Measurements from ENCODE around the gene EXOC4. TPM values are rescaled to one million over a fixed set of nuclear protein-coding genes. Genes with fewer than 3 reads are reported as not detected.

Gene EXOC4
- total RNA-seq, 4 donors from 2014 or later, result 30.7 to 62.4 (median 40.4) TPM

GRCh38 chr7:133789974-133790373 lies 537.1 kb downstream of the EXOC4 start:
- 78 to 89% methylated on average over 3 of the region's 3 CpGs for WGBS, 2 donors
- H3K27me3 ChIP-seq, result no peaks in the 10 kb centered on the region
- no peaks in the 10 kb centered on the region for H3K9me3 ChIP-seq
- TF ChIP-seq POLR2A (IDR thresholded peaks at IDR 0.05) (no peak), CTCF (IDR thresholded peaks at IDR 0.05) (peak in 1 of 6 experiments; percentile 4)
- no peaks in the 10 kb centered on the region for H3K4me1 ChIP-seq
- no peaks in the 10 kb centered on the region for H3K36me3 ChIP-seq
- H3K4me3 ChIP-seq, result no peak overlapping the region
- H3K27ac ChIP-seq, result no peak overlapping the region
- no peak for DNase-seq
- intact Hi-C loops (cut with DNase I), result no loop called here

- WGBS, 2 donors, result 93% methylated on average over 4 of the region's 4 CpGs
Observed at GRCh38 chr7:133790911-133791310, 538.0 kb downstream of the EXOC4 start.

GRCh38 chr7:133794479-133794878 lies 541.6 kb downstream of the EXOC4 start:
- intact Hi-C loops (cut with DNase I), result no loop called here
- 46 to 50% methylated on average over 2 of the region's 2 CpGs for WGBS, 2 donors
- Histone ChIP-seq H3K4me1 (no peaks in the 10 kb centered on the region), H3K27me3 (no peaks in the 10 kb centered on the region), H3K36me3 (no peaks in the 10 kb centered on the region), H3K27ac (no peak overlapping the region), H3K9me3 (no peaks in the 10 kb centered on the region), H3K4me3 (no peak overlapping the region)
- TF ChIP-seq CTCF (IDR thresholded peaks at IDR 0.05), result no peak
- no peak for TF ChIP-seq POLR2A (IDR thresholded peaks at IDR 0.05)
- no peak for DNase-seq

More at GRCh38 chr7:133790911-133791310, 538.0 kb downstream of the EXOC4 start:
- Histone ChIP-seq H3K4me3 (no peak overlapping the region), H3K36me3 (no peaks in the 10 kb centered on the region), H3K27me3 (no peaks in the 10 kb centered on the region), H3K27ac (no peak overlapping the region), H3K4me1 (no peaks in the 10 kb centered on the region), H3K9me3 (no peaks in the 10 kb centered on the region)
- DNase-seq, result no peak
- intact Hi-C loops (cut with DNase I), result no loop called here
- TF ChIP-seq POLR2A (IDR thresholded peaks at IDR 0.05) (no peak), CTCF (IDR thresholded peaks at IDR 0.05) (no peak)

GRCh38 chr7:133795068-133795665 lies 542.3 kb downstream of the EXOC4 start:
- Histone ChIP-seq H3K27ac (no peak overlapping the region), H3K9me3 (no peaks in the 10 kb centered on the region), H3K36me3 (no peaks in the 10 kb centered on the region), H3K4me1 (no peaks in the 10 kb centered on the region), H3K4me3 (no peak overlapping the region), H3K27me3 (no peaks in the 10 kb centered on the region)
- 78 to 100% methylated on average over 2 of the region's 2 CpGs for WGBS, 2 donors
- intact Hi-C loops (cut with DNase I), result no loop called here
- no peak for DNase-seq
- TF ChIP-seq POLR2A (IDR thresholded peaks at IDR 0.05) (no peak), CTCF (IDR thresholded peaks at IDR 0.05) (no peak)

- H3K9me3 ChIP-seq, result no peaks in the 10 kb centered on the region
- no peak overlapping the region for H3K4me3 ChIP-seq
- no peaks in the 10 kb centered on the region for H3K36me3 ChIP-seq
- WGBS, 2 donors, result 92% methylated on average over 11 of the region's 11 CpGs
- H3K27ac ChIP-seq, result no peak overlapping the region
- TF ChIP-seq POLR2A (IDR thresholded peaks at IDR 0.05) (no peak), CTCF (IDR thresholded peaks at IDR 0.05) (no peak)
- intact Hi-C loops (cut with DNase I), result no loop called here
- H3K4me1 ChIP-seq, result no peaks in the 10 kb centered on the region
- no peaks in the 10 kb centered on the region for H3K27me3 ChIP-seq
- no peak for DNase-seq
Observed at GRCh38 chr7:133796782-133797745, 544.2 kb downstream of the EXOC4 start.
